Loucy (cell line): Measurements from ENCODE around the gene NPFFR1.
"Not testable (repeated sequence)": the region's sequence is repeated elsewhere in the genome, so short reads cannot be mapped to it uniquely, and the experiment has no call there.

Experiments
- H2AFZ ChIP-seq: fragments of 200-600 bp; sonication (generic); 2 replicates; pipeline ENCODE4 v1.6.0; 2016; ENCODE audit warnings: antibody characterized with exemption, mild to moderate bottlenecking, low read length, moderate library complexity
- H3F3A ChIP-seq: fragments of 200-600 bp; 2 replicates; pipeline ENCODE4 v1.6.0; 2016; ENCODE audit warnings: antibody characterized with exemption, low read depth, mild to moderate bottlenecking
- H3K27me3 ChIP-seq: fragments of 200-600 bp; sonication (generic); 2 replicates; pipeline ENCODE4 v1.6.1; 2014; ENCODE audit warnings: low read length, mild to moderate bottlenecking; ENCODE audit not compliant: insufficient read depth, poor library complexity, severe bottlenecking
- H3K36me3 ChIP-seq: fragments of 200-600 bp; sonication (generic); 2 replicates; pipeline ENCODE4 v1.6.1; 2016; ENCODE audit warnings: low read length; ENCODE audit not compliant: insufficient read depth
- H3K4me1 ChIP-seq: fragments of 200-600 bp; sonication (generic); 2 replicates; pipeline ENCODE4 v1.5.1; 2014; ENCODE audit warnings: low read length, mild to moderate bottlenecking; ENCODE audit not compliant: insufficient read depth, poor library complexity, severe bottlenecking
- H3K4me2 ChIP-seq: fragments of 200-600 bp; sonication (generic); 2 replicates; pipeline ENCODE4 v1.6.0; 2014; ENCODE audit warnings: antibody characterized with exemption, low read length, low read depth, mild to moderate bottlenecking; ENCODE audit not compliant: poor library complexity, severe bottlenecking
- H3K4me3 ChIP-seq: fragments of 200-600 bp; sonication (generic); 2 replicates; pipeline ENCODE4 v1.5.1; 2014; ENCODE audit warnings: low read length, mild to moderate bottlenecking, mixed read lengths; ENCODE audit not compliant: poor library complexity, severe bottlenecking
- H3K79me2 ChIP-seq: fragments of 200-600 bp; sonication (generic); 2 replicates; pipeline ENCODE4 v1.6.1; 2014; ENCODE audit warnings: low read length; ENCODE audit not compliant: insufficient read depth
- H3K9ac ChIP-seq: fragments of 200-600 bp; sonication (generic); 2 replicates; pipeline ENCODE4 v1.6.0; 2014; ENCODE audit warnings: mild to moderate bottlenecking, low read depth, low read length, moderate library complexity; ENCODE audit not compliant: poor library complexity, severe bottlenecking
- H3K9me2 ChIP-seq: fragments of 200-600 bp; sonication (generic); replicated peaks from 2 replicates; pipeline ENCODE4 v1.6.1; 2016; ENCODE audit warnings: low read depth, low read length, mixed read lengths
- H3K9me3 ChIP-seq: fragments of 200-600 bp; sonication (generic); 2 replicates; pipeline ENCODE4 v1.6.1; 2014; ENCODE audit warnings: mild to moderate bottlenecking, antibody characterized with exemption, low read length, low read depth; ENCODE audit not compliant: insufficient read depth
- H4K20me1 ChIP-seq: fragments of 200-600 bp; sonication (generic); 2 replicates; pipeline ENCODE4 v1.6.0; 2014; ENCODE audit warnings: antibody characterized with exemption, low read length, mild to moderate bottlenecking; ENCODE audit not compliant: insufficient read depth, poor library complexity, severe bottlenecking
- EZH2phosphoT487 ChIP-seq: fragments of 200-600 bp; IDR thresholded peaks from 2 replicates; pipeline ENCODE4 v1.6.1; 2018; ENCODE audit warnings: antibody characterized with exemption, mild to moderate bottlenecking, moderate library complexity, borderline replicate concordance
- TF ChIP-seq, protein P1 (sequence below): fragments of 200-600 bp; sonication (generic); conservative IDR thresholded peaks from 2 replicates; pipeline ENCODE4 v1.5.1; 2014; ENCODE audit warnings: mild to moderate bottlenecking, antibody characterized with exemption, low read length

NPFFR1 gene

DNA sequence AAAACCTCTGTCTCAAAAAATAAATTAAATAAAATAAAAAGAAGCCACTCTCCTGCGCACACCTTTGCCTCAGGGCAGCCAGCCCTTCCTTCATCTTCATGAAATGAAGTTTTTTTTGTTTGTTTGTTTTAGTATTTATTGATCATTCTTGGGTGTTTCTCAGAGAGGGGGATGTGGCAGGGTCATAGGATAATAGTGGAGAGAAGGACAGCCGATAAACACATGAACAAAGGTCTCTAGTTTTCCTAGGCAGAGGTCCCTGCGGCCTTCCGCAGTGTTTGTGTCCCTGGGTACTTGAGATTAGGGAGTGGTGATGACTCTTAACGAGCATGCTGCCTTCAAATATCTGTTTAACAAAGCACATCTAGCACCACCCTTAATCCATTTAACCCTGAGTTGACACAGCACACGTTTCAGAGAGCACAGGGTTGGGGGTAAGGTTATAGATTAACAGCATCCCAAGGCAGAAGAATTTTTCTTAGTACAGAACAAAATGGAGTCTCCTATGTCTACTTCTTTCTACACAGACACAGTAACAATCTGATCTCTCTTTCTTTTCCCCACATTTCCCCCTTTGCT, 45.8 kb downstream of the NPFFR1 start:
- H3K4me2 ChIP-seq, H2AFZ ChIP-seq, H3K27me3 ChIP-seq, H3K36me3 ChIP-seq, H3K4me1 ChIP-seq, H3K79me2 ChIP-seq, H3K9ac ChIP-seq, H3F3A ChIP-seq, H4K20me1 ChIP-seq, H3K9me3 ChIP-seq, H3K4me3 ChIP-seq, H3K9me2 ChIP-seq: not testable (repeated sequence)

DNA sequence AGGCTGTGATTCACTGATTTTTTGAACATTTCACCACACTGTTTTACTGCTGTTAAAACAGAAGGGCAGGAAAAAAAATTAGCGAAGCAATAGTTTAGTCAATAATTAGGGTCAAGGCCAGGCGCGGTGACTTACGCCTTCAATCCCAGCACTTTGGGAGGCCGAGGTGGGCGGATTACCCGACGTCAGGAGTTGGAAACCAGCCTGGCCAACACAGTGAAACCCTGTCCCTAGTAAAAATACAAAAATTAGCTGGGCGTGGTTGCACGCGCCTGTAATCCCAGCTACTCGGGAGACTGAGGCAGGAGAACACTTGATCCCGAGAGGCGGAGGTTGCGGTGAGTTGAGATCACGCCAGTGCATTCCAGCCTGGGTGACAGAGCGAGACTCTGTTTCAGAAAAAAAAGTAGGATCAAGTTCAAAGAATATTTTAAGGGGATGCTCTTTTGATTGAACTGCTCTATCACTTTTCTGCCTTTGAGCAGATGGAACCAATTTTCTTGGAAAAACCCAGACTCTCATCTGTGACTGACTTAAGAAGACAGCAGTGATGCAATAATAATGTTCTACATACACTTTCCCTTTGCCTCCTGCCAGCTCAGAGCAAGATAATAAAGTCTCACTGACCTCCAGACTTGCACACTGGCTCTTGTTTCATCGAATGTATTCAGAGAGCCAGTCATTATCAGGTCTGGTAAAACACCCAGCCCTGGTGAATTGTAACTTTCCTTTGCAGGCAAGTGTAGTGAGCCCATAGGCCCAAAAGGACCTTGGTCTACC, 48.9 kb downstream of the NPFFR1 start:
- H3K4me2 ChIP-seq = no peak overlapping the region
- no peaks in the 10 kb centered on the region for H3K9me2 ChIP-seq
- H3K4me1 ChIP-seq = peaks cover 21% of the 10 kb centered on the region
- no peaks in the 10 kb centered on the region for H3F3A ChIP-seq
- peaks cover 22% of the 10 kb centered on the region for H4K20me1 ChIP-seq
- no peak overlapping the region for H3K4me3 ChIP-seq
- no peak for TF ChIP-seq EZH2phosphoT487
- TF ChIP-seq, protein P1, sequence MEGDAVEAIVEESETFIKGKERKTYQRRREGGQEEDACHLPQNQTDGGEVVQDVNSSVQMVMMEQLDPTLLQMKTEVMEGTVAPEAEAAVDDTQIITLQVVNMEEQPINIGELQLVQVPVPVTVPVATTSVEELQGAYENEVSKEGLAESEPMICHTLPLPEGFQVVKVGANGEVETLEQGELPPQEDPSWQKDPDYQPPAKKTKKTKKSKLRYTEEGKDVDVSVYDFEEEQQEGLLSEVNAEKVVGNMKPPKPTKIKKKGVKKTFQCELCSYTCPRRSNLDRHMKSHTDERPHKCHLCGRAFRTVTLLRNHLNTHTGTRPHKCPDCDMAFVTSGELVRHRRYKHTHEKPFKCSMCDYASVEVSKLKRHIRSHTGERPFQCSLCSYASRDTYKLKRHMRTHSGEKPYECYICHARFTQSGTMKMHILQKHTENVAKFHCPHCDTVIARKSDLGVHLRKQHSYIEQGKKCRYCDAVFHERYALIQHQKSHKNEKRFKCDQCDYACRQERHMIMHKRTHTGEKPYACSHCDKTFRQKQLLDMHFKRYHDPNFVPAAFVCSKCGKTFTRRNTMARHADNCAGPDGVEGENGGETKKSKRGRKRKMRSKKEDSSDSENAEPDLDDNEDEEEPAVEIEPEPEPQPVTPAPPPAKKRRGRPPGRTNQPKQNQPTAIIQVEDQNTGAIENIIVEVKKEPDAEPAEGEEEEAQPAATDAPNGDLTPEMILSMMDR = no peak
- H3K36me3 ChIP-seq = no peaks in the 10 kb centered on the region
- H3K27me3 ChIP-seq = no peaks in the 10 kb centered on the region
- H3K9ac ChIP-seq = no peak overlapping the region
- 0 out of 2 replicates have a peak overlapping the region, but pooled peaks have one; percentile 5 for H2AFZ ChIP-seq
- peaks cover 30% of the 10 kb centered on the region for H3K79me2 ChIP-seq
- no peaks in the 10 kb centered on the region for H3K9me3 ChIP-seq

DNA sequence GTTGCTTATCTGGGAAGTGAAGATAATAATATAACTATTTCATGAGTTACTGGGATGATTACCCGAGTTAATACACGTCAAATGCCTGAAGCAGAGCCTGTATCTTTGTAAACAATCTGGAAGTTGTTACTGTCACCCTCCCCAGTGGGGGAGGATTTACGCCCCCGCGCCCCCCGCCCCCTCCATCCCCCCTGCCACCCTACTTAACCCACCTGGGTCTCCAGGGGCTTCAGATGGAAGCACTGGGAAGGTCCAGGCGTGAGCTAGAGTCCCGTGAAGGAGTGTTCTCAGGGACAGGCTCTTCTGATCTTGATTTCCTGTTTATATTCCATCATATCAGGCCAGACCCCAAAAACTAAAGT, 49.9 kb downstream of the NPFFR1 start:
- H3K79me2 ChIP-seq = peaks cover 38% of the 10 kb centered on the region
- no peaks in the 10 kb centered on the region for H3K27me3 ChIP-seq
- peak overlapping the region; percentile 98 for H3K4me2 ChIP-seq
- no peaks in the 10 kb centered on the region for H3K9me2 ChIP-seq
- H3K4me3 ChIP-seq = peak overlapping the region; percentile 96
- H3F3A ChIP-seq = no peaks in the 10 kb centered on the region
- peaks cover 30% of the 10 kb centered on the region for H3K4me1 ChIP-seq
- H3K36me3 ChIP-seq = no peaks in the 10 kb centered on the region
- no peaks in the 10 kb centered on the region for H3K9me3 ChIP-seq
- peak overlapping the region; percentile 100 for H2AFZ ChIP-seq
- peak overlapping the region; percentile 88 for H3K9ac ChIP-seq
- H4K20me1 ChIP-seq = peaks cover 28% of the 10 kb centered on the region
- TF ChIP-seq EZH2phosphoT487 = no peak
- TF ChIP-seq, protein P1 = no peak
